GM10248 (cell line): ENCODE measurements around the gene GABBR2.

ENCODE experiments used
- CTCF ChIA-PET: fragments of 300-600 bp; sonication (Branson Sonifier 250); formaldehyde crosslinking; extraction: SDS; loops from one replicate; lab custom pipeline; 2021; ENCODE audit warnings: antibody characterized with exemption; lab: Yijun Ruan, JAX
- POLR2A ChIA-PET: fragments of 350-650 bp; sonication (Branson Sonifier 250); formaldehyde crosslinking; extraction: SDS; loops from one replicate; lab custom pipeline; 2020; ENCODE audit warnings: antibody characterized with exemption; lab: Yijun Ruan, JAX
- DNase-seq: peaks from one replicate; pipeline ENCODE4 v3.0.0; 2012; ENCODE audit errors: extremely low spot score
- CTCF ChIP-seq: IDR thresholded peaks from 2 replicates; pipeline ENCODE4 v1.5.1; 2012; ENCODE audit warnings: mild to moderate bottlenecking, low read depth; ENCODE audit errors: extremely low read depth, missing control alignments, control extremely low read depth

The GABBR2 gene

DNA sequence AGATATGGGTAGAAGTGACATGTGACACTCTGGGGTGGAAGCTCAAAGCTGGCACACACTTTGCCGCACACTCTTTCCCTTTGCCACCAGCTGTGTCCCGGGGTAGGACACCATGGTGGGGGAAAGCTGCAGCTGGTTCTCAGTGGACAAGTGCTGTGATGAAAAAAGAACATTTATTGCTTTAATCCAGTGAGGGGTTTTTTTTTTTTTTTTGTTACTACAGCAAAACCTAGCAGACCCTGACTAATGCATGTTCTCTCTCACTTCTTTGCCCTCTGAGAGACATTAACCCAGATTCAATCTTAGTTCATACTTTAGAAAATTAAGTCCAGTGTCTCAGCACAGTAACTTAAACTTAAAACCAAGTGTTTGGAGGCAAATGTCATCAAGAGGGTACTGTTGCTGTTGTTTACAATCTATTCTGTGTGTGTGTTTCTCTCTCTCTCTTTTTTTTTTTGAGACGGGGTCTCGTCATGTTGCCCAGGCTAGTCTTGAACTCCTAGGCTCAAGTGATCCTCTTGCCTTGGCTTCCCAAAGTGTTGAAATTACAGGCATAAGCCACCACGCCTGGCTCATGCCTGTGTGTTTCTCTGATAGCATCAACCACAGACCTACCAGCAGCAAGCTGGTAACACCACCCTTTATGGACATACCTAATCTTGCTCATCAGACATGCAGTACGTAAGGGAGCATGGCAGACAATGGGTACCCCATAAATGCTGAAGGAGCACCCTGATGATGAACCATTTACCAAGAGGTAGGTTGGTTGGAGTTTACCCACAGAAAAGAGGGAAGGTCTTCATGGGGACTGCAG lies 368.5 kb downstream of the GABBR2 start:
- CTCF ChIA-PET, result interaction anchor here (0.8 kb wide), 1 partner anchor 25 kb away, joined by 3 read pairs; no protein-coding TSS in a partner anchor
- POLR2A ChIA-PET, result no interaction called here
- peak; percentile 1 for DNase-seq
- TF ChIP-seq CTCF, result no peak

- DNase-seq, result peak; percentile 0
- CTCF ChIA-PET, result no interaction called here
- POLR2A ChIA-PET, result no interaction called here
- no peak for TF ChIP-seq CTCF
Measured at GRCh38 chr9:98335661-98336060, 373.1 kb downstream of the GABBR2 start.

- CTCF ChIA-PET, result interaction anchor here (1.1 kb wide), 1 partner anchor 36 kb away, joined by 3 read pairs; no protein-coding TSS in a partner anchor
- DNase-seq, result peak; percentile 1
- POLR2A ChIA-PET, result no interaction called here
- TF ChIP-seq CTCF, result no peak
Measured at GRCh38 chr9:98334796-98335195, 373.9 kb downstream of the GABBR2 start.

DNA sequence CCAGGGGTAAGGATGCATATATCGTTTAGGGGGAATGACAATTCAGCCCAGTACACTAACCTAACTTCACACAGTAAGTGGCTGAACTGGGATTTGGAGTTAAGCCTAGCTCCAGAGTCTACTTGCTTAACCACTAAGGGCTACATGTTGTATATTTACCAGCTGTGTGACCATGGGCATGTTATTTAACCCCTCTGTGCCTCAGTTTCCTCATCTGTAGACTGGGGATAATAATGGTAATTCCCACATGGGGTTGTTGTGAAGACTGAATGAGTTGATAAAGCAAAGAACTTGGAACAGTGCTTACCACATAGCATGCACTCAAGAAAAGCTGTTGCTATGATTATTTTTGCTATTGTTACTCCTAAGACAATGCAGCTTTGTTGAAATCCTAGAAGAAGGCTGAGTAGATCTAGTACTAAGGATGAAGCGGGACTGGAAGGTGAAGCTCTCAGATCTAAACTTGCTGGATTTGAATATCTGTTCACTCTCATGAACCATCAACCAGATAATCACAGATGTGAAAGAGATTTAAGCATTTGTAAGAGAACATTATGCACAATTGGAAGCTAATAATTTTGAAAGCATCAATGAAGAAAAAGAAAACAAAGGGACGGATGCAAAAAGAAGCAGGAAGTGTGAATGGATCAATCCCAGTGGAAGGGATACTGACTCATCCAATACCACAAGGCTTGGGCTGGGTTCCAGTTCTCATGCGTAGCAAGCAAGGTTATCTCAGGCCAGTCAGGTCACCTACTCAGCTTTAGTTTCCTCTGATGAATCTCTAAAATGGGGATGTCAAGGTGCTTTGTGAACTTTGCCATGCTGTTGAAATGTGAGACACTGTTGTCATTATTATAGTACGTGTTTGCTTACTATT lies 374.8 kb downstream of the GABBR2 start:
- peak; percentile 3 for DNase-seq
- CTCF ChIA-PET, result interaction anchor here (0.8 to 1.1 kb wide), 2 partner anchors 18 to 35 kb away, joined by 3 read pairs; no protein-coding TSS in a partner anchor
- no peak for TF ChIP-seq CTCF
- POLR2A ChIA-PET, result no interaction called here

DNA sequence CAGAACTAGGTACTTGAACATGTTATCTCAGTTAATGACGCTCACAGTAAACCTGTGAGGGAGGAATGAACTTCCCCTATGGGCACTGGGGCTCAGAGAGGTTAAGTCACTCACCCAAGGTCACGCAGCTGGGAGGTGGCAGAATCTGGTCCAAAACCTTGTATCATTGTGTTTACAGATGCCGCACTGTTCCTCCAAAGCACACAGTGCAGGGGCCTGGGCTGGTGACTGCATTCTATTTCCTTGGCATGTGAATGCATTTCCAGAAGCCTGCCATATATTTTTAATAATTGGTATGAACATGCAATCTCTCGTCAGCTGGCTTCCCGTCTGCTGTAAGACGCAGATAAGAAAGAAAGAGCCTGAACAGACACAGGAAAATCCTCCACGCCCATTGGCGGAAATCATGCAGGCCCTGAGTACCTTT lies 376.3 kb downstream of the GABBR2 start:
- POLR2A ChIA-PET, result no interaction called here
- peak; percentile 0 for DNase-seq
- TF ChIP-seq CTCF, result no peak
- CTCF ChIA-PET, result interaction anchor here (4.2 kb wide), 1 partner anchor 17 kb away, joined by 16 read pairs; no protein-coding TSS in a partner anchor
